Fibroblast of skin of abdomen (primary cell): ENCODE results near the gene MARS1.

ENCODE experiments used
- DNase-seq: peaks from one replicate; pipeline ENCODE4 v3.0.0-alpha.2; 2013

MARS1 gene

GRCh38 chr12:57473392-57473791, 14.5 kb upstream of the MARS1 start:
- no peak for DNase-seq

- no peak for DNase-seq
Measured at GRCh38 chr12:57473886-57474285, 14.0 kb upstream of the MARS1 start.

GRCh38 chr12:57474430-57474829, 13.4 kb upstream of the MARS1 start:
- no peak for DNase-seq

GRCh38 chr12:57474862-57475261, 13.0 kb upstream of the MARS1 start:
- no peak for DNase-seq

GRCh38 chr12:57475271-57476161, 12.4 kb upstream of the MARS1 start:
- no peak for DNase-seq

- DNase-seq: no peak
Measured at GRCh38 chr12:57476162-57476992, 11.5 kb upstream of the MARS1 start.

GRCh38 chr12:57476993-57477709, 10.7 kb upstream of the MARS1 start:
- DNase-seq: no peak

GRCh38 chr12:57477710-57478681, 9.9 kb upstream of the MARS1 start:
- no peak for DNase-seq

GRCh38 chr12:57479043-57479375, 8.9 kb upstream of the MARS1 start:
- no peak for DNase-seq

GRCh38 chr12:57479376-57480115, 8.3 kb upstream of the MARS1 start, which contains the start of gene ARHGAP9:
ARHGAP9 (minus strand) TSS chr12:57479866; CDS start chr12:57479406, 460 bp downstream.
- DNase-seq: no peak

- no peak for DNase-seq
Measured at GRCh38 chr12:57481671-57482070, 6.2 kb upstream of the MARS1 start.

- peak; percentile 83 for DNase-seq
Measured at GRCh38 chr12:57483466-57483865, 4.4 kb upstream of the MARS1 start.

- no peak for DNase-seq
Measured at GRCh38 chr12:57485695-57486094, 2.2 kb upstream of the MARS1 start.

GRCh38 chr12:57487055-57487596, 742 bp upstream of the MARS1 start:
- no peak for DNase-seq

- DNase-seq: no peak
Measured at GRCh38 chr12:57488402-57489156, 711 bp downstream of the MARS1 start.

GRCh38 chr12:57489157-57489641, 1.3 kb downstream of the MARS1 start:
- DNase-seq: peak; percentile 24

GRCh38 chr12:57490126-57490525, 2.3 kb downstream of the MARS1 start:
- no peak for DNase-seq

GRCh38 chr12:57491393-57492280, 3.8 kb downstream of the MARS1 start:
- no peak for DNase-seq
